ENCODE data around the gene TARS3. TPM values are rescaled to one million over a fixed set of nuclear protein-coding genes. Genes with fewer than 3 reads are reported as not detected.

The TARS3 gene
- total RNA-seq, 1 donor from 2014 or later, result 21.5 TPM

GRCh38 chr15:101610611-101611000, 113.7 kb downstream of the TARS3 start:
- no peak overlapping the region for H3K4me3 Mint-ChIP-seq (ENCODE audit: low read depth)
- no peaks in the 10 kb centered on the region for H3K4me1 Mint-ChIP-seq (ENCODE audit: low read depth)
- H3K27me3 Mint-ChIP-seq, result peaks cover 13% of the 10 kb centered on the region
- H3K9me3 Mint-ChIP-seq (ENCODE audit: low read depth), result no peaks in the 10 kb centered on the region
- H3K27ac Mint-ChIP-seq, result no peak overlapping the region
- no peak for DNase-seq (ENCODE audit: low spot score, unreplicated experiment)
- no peak for TF ChIP-seq CTCF (IDR thresholded peaks at IDR 0.05; ENCODE audit: unreplicated experiment)
- no peaks in the 10 kb centered on the region for H3K36me3 Mint-ChIP-seq (ENCODE audit: insufficient read depth)

DNA sequence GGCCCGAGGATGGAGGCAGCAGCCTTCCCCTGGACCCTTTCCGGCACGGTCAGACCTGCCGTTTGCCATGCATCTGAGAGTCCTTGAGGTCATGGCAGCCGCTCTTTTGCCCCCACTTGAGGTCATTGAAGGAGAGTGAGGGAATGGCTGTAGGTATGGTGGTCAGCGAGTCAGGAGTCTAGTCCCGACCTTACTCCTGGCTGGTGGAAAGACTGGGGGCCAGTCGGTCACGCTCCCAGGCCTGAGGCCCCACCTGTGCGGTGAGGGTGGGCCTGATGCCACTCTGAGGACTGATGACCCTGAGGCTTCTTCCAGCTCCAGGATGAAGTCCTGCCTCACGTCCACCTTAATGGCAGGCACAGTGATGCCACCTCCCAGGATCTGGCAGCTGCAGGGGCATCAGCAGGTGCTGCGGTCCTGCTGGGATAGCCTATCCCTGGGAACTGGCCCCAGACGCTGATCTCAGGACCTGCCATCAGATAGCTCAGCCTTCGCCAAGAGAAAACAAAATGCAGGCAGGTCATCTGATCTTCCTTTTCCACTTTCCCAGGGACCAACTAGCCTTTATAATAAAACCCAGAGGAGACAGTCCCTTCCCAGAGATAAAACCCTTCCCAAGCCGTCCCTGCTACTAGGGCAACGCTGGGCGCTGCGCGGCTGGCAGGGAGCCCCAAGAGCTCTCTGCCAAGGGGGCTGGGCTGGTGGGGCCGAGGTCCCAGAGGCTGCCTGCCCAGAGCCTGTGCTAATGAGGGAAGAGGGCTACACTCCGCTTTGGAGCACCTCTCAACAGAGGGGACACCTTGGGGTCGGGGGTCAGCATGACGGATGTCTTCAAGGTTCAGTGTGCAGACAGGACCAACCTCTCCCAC, 114.3 kb downstream of the TARS3 start:
- H3K27ac Mint-ChIP-seq, result no peak overlapping the region
- no peaks in the 10 kb centered on the region for H3K9me3 Mint-ChIP-seq (ENCODE audit: low read depth)
- DNase-seq (ENCODE audit: low spot score, unreplicated experiment), result no peak
- no peak for TF ChIP-seq CTCF (IDR thresholded peaks at IDR 0.05; ENCODE audit: unreplicated experiment)
- no peaks in the 10 kb centered on the region for H3K4me1 Mint-ChIP-seq (ENCODE audit: low read depth)
- H3K4me3 Mint-ChIP-seq (ENCODE audit: low read depth), result no peak overlapping the region
- no peaks in the 10 kb centered on the region for H3K36me3 Mint-ChIP-seq (ENCODE audit: insufficient read depth)
- H3K27me3 Mint-ChIP-seq, result peaks cover 11% of the 10 kb centered on the region

DNA sequence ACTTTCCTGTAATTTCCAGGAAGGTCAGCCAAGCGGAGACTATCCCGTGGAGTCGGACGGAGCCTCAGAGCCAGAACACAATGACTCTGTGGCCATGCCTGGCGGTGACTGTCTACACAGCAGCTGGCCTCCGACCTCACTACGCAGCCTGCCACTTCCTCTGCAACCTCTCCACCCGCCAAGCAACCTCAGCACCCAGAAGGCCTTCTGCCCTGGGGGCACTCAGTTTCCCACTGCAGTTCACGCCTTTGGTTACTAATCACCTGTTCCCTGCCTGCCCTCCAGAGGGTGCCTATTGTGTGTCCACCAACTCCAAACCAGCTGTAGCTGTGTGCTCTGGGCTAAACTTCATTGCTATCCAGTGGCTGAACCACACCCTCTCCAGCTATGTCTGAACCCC, 116.1 kb downstream of the TARS3 start:
- Mint-ChIP-seq H3K4me3 (ENCODE audit: low read depth) (no peak overlapping the region), H3K9me3 (ENCODE audit: low read depth) (peaks cover 4% of the 10 kb centered on the region), H3K36me3 (ENCODE audit: insufficient read depth) (no peaks in the 10 kb centered on the region), H3K4me1 (ENCODE audit: low read depth) (no peaks in the 10 kb centered on the region), H3K27ac (no peak overlapping the region), H3K27me3 (peaks cover 9% of the 10 kb centered on the region)
- no peak for DNase-seq (ENCODE audit: low spot score, unreplicated experiment)
- no peak for TF ChIP-seq CTCF (IDR thresholded peaks at IDR 0.05; ENCODE audit: unreplicated experiment)

GRCh38 chr15:101607108-101607507, 117.2 kb downstream of the TARS3 start:
- Mint-ChIP-seq H3K27me3 (peaks cover 8% of the 10 kb centered on the region), H3K27ac (no peak overlapping the region), H3K36me3 (ENCODE audit: insufficient read depth) (no peaks in the 10 kb centered on the region), H3K9me3 (ENCODE audit: low read depth) (peaks cover 4% of the 10 kb centered on the region), H3K4me1 (ENCODE audit: low read depth) (no peaks in the 10 kb centered on the region), H3K4me3 (ENCODE audit: low read depth) (no peak overlapping the region)
- no peak for TF ChIP-seq CTCF (IDR thresholded peaks at IDR 0.05; ENCODE audit: unreplicated experiment)
- no peak for DNase-seq (ENCODE audit: low spot score, unreplicated experiment)

DNA sequence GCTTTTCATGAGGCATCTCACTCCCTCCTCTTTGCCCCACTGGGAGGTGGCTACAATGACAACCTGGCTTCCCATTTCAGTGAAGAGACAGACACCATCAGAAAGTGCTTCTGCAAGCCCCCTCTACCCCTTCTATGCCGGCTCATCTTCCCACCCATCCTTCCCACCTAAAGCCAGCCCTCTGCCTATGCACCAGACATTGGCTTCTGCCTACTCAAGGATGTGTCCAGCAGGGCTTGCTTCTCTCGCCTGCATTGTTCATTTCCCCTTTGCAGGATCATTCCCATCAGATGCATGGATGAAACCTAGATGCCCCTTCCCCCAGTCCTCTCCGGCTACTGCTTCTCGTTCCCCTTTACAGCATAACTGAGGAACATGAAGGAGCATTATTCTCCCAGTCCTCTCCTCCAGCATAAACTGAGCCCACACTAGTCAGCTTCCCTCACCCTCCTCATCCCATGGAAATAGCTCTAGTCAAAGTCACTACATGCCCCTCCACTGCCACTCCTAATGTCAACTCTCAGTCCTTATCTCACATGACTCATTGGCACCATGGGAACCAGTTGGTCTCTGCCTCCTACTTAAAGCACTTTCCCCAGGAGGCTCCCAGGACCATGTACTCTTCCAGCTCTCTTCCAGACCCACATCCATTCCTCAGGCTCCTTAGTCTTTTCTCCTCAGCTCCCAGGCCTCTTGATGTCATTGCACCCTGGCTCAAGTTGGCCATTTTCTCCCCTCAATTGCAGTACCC, 120.0 kb downstream of the TARS3 start:
- DNase-seq (ENCODE audit: low spot score, unreplicated experiment), result no peak
- H3K4me3 Mint-ChIP-seq (ENCODE audit: low read depth), result no peak overlapping the region
- H3K4me1 Mint-ChIP-seq (ENCODE audit: low read depth), result no peaks in the 10 kb centered on the region
- peaks cover 17% of the 10 kb centered on the region for H3K27me3 Mint-ChIP-seq
- H3K36me3 Mint-ChIP-seq (ENCODE audit: insufficient read depth), result no peaks in the 10 kb centered on the region
- peaks cover 4% of the 10 kb centered on the region for H3K9me3 Mint-ChIP-seq (ENCODE audit: low read depth)
- TF ChIP-seq CTCF (IDR thresholded peaks at IDR 0.05; ENCODE audit: unreplicated experiment), result no peak
- H3K27ac Mint-ChIP-seq, result no peak overlapping the region

Other genes starting within 250 kb of the TARS3 start
- 1.8 and 3.6 TPM in 2 replicates for gene PCSK6, start 234.8 kb downstream of the TARS3 start, total RNA-seq
- 49.3 and 49.5 TPM in 2 replicates for gene TM2D3, start 72.1 kb downstream of the TARS3 start, total RNA-seq
- gene OR4F6, start 79.0 kb upstream of the TARS3 start, total RNA-seq, result not detected in 2 replicates
- not detected in 2 replicates for gene OR4F15, start 87.7 kb upstream of the TARS3 start, total RNA-seq